GM12878 (cell line): ENCODE data around the gene ORMDL1. TPM values are rescaled to one million over a fixed set of nuclear protein-coding genes. Genes with fewer than 3 reads are reported as not detected.

Experiments used
- ATAC-seq: fragments of 200-7000 bp; cut with Tn5 transposase; 3 replicates; pipeline ENCODE4 v1.9.1; 2020; ENCODE audit warnings: mild to moderate bottlenecking, moderate library complexity
- BruUV-seq: library from RNA; stranded (reverse); fragments of 400-500 nt; replicated peaks from 2 replicates; lab custom pipeline; 2021; lab: Mats Ljungman, UMichigan
- CTCF ChIA-PET: fragments of 300-600 bp; sonication (Branson Sonifier 250); formaldehyde crosslinking; extraction: SDS; loops from one replicate; lab custom pipeline; 2021; ENCODE audit warnings: inconsistent platforms; lab: Yijun Ruan, JAX
- POLR2A ChIA-PET: fragments of 350-600 bp; formaldehyde crosslinking; extraction: SDS; loops from one replicate; lab custom pipeline; 2021; ENCODE audit warnings: inconsistent platforms; lab: Charles Lee
- RAD21 ChIA-PET: fragments of 300-600 bp; sonication (Branson Sonifier 250); formaldehyde crosslinking; loops from one replicate; lab custom pipeline; 2023; ENCODE audit warnings: antibody characterized with exemption; ENCODE audit not compliant: unreplicated experiment; lab: Charles Lee
- SMC1A ChIA-PET: fragments of 300-600 bp; sonication (Branson Sonifier 250); formaldehyde crosslinking; loops from one replicate; lab custom pipeline; 2023; ENCODE audit not compliant: unreplicated experiment, uncharacterized antibody; lab: Charles Lee
- DNase-seq: peaks from one replicate; pipeline ENCODE4 v3.0.0-alpha.2; 2011; ENCODE audit warnings: low read depth, low spot score
- FAIRE-seq: peaks from 3 replicates; lab custom pipeline; 2011; peaks lifted over from hg19 to GRCh38; lab: Jason Lieb, UNC
- H2AFZ ChIP-seq: 2 replicates; pipeline ENCODE4 v1.6.0; 2011; ENCODE audit warnings: low read depth, low read length, control low read depth; ENCODE audit not compliant: control insufficient read depth
- H3K27ac ChIP-seq: 2 replicates; pipeline ENCODE4 v1.5.1; 2011; ENCODE audit warnings: control low read depth; ENCODE audit not compliant: control insufficient read depth, insufficient read depth
- H3K27me3 ChIP-seq, 2 experiments: replicated peaks in 1 of 2; 2 replicates each; pipeline versions ENCODE4 v1.6.0 to v1.6.1; 2011; ENCODE audit warnings: low read length in 1 of 2; ENCODE audit not compliant: control insufficient read depth in 2 of 2, insufficient read depth in 2 of 2
- H3K36me3 ChIP-seq, 2 experiments: 2 replicates each; pipeline ENCODE4 v1.5.1; 2011; ENCODE audit warnings: low read length in 1 of 2; ENCODE audit not compliant: control insufficient read depth in 2 of 2, insufficient read depth in 2 of 2
- H3K4me1 ChIP-seq: 2 replicates; pipeline ENCODE4 v1.6.1; 2011; ENCODE audit warnings: mild to moderate bottlenecking, low read length, moderate library complexity, mixed read lengths; ENCODE audit not compliant: control insufficient read depth, insufficient read depth
- H3K4me2 ChIP-seq: 2 replicates; pipeline ENCODE4 v1.6.0; 2011; ENCODE audit warnings: control low read depth; ENCODE audit not compliant: control insufficient read depth, insufficient read depth
- H3K4me3 ChIP-seq: fragments of 200-600 bp; sonication (generic); 2 replicates; pipeline ENCODE4 v1.5.1; 2016
- H3K79me2 ChIP-seq: 2 replicates; pipeline ENCODE4 v1.6.0; 2011; ENCODE audit warnings: low read length; ENCODE audit not compliant: control insufficient read depth, insufficient read depth
- H3K9ac ChIP-seq: 2 replicates; pipeline ENCODE4 v1.8.0; 2011; ENCODE audit warnings: low read length, control low read depth, mixed read lengths; ENCODE audit not compliant: control insufficient read depth, insufficient read depth
- H3K9me3 ChIP-seq: replicated peaks from 3 replicates; pipeline ENCODE4 v1.5.1; 2011; ENCODE audit warnings: mild to moderate bottlenecking, low read length; ENCODE audit not compliant: control insufficient read depth, insufficient read depth
- H4K20me1 ChIP-seq: 2 replicates; pipeline ENCODE4 v1.6.0; 2011; ENCODE audit not compliant: control insufficient read depth, insufficient read depth
- LARP7 ChIP-seq: fragments of 450-650 bp; IDR thresholded peaks from 2 replicates; pipeline ENCODE4 v1.6.1; 2017; ENCODE audit warnings: mild to moderate bottlenecking
- NFYB ChIP-seq: IDR thresholded peaks from 2 replicates; pipeline ENCODE4 v1.6.1; 2011; ENCODE audit warnings: low read depth, mild to moderate bottlenecking, low read length, improper control_type of control experiment, moderate library complexity; ENCODE audit not compliant: insufficient read depth
- RAD21 ChIP-seq: IDR thresholded peaks from 2 replicates; pipeline ENCODE4 v1.6.1; 2011; ENCODE audit warnings: mild to moderate bottlenecking, low read depth, low read length, moderate library complexity; ENCODE audit not compliant: insufficient read depth
- ZNF24 ChIP-seq: fragments of 450-650 bp; IDR thresholded peaks from 2 replicates; pipeline ENCODE4 v1.6.1; 2017; ENCODE audit warnings: antibody characterized with exemption, mild to moderate bottlenecking
- WGBS: methylation state at CpG from one replicate; pipeline ENCODE4 v1.1.6; 2016; ENCODE audit warnings: low lambda C conversion rate; ENCODE audit not compliant: insufficient replicate concordance, insufficient coverage; ENCODE audit errors: missing lambda C conversion rate; 5-methylcytosine and 5-hydroxymethylcytosine counted together
- in situ Hi-C: fragments of 300-500 bp; cut with MboI; formaldehyde crosslinking; loops from 9 replicates; pipeline ENCODE4 v1.14.3; 2018; ENCODE audit warnings: mixed read lengths
- intact Hi-C: fragments of 100-400 bp; cut with micrococcal nuclease; formaldehyde crosslinking; loops from one replicate; pipeline ENCODE4 v1.14.2; 2022; ENCODE audit not compliant: unreplicated experiment
- polyA plus RNA-seq, 11 experiments: library from polyadenylated mRNA; depleted of rRNA in 4 of 11; unstranded in 6 of 11; stranded (reverse) in 5 of 11; fragments of >200 nt; fragmentation: Nextera tagmentation in 4 of 11; fragmentation: Illumina TruSeq in 1 of 11; extraction: Ambion mirVana in 4 of 11; extraction: Trizol in 1 of 11; gene quantifications; 1 replicate in 1 of 11; 2 replicates in 10 of 11; pipeline versions ENCODE4 v1.2.1 to v1.2.3, GENCODE V29; 2011 to 2016; ENCODE audit warnings: inconsistent platforms in 2 of 11, missing spikeins in 2 of 11, low read depth in 1 of 11
- total RNA-seq, 4 experiments: library from RNA; depleted of rRNA in 3 of 4; stranded (reverse); fragments of >200 nt in 3 of 4; fragmentation: Illumina TruSeq in 1 of 4; extraction: Trizol in 1 of 4; gene quantifications; 2 replicates each; pipeline versions ENCODE4 v1.2.1 to v1.2.3, GENCODE V29; 2013 to 2021
- TF ChIP-seq, protein P1 (sequence below), 3 experiments: IDR thresholded peaks in 2 of 3; conservative IDR thresholded peaks in 1 of 3; 2 replicates each; pipeline ENCODE4 v1.5.1; 2011; ENCODE audit warnings: low read depth in 3 of 3, low read length in 3 of 3, mild to moderate bottlenecking in 3 of 3, control low read depth in 2 of 3, moderate library complexity in 2 of 3, inconsistent platforms in 1 of 3, mixed read lengths in 1 of 3; ENCODE audit not compliant: control insufficient read depth in 2 of 3, insufficient read depth in 1 of 3; ENCODE audit errors: extremely low read depth in 1 of 3

ORMDL1 gene
- total and polyA plus RNA-seq, 10 of the 15 experiments (the other 5 are each of a cell fraction or from before 2014, with no cell fraction given) = 62.6 to 161 (median 95.7) TPM

DNA sequence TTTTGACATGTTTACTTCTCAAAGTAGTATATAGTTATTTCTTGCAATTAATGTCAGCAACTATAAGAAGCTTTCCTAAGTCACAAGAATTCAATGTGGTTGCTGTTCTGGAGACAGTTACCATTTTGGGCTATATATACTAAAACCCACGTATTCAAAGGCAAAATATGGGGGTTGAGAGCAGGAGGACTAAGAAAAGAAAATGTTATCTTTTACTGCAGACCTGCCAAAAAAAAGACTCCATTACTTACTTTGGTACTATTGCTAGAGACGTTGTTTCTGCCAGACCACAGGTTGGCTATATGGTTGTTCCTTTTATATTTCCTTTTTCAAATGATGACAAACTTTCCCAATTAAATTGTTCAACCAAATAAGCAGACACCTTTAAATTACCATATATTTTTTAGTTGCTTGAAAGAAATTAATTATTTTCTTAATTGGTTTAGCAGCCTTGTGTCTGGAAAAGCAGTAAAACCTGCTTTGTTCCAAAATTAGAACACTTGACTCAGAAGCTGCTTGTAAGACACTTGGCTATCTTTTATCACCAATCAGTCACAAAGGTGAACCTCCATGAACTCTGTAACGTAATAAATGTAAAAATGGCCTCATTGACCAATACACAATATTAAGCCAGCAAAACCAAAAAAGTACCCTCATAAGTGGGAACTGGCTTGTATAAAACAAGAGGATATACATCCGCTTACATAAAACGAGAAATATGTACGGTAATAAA, 13.4 kb downstream of the ORMDL1 start:
- H3K36me3 ChIP-seq = peaks cover 0 to 21% of the 10 kb centered on the region in 2 experiments; a peak in 3 of 4 replicates
- DNase-seq (no peak), FAIRE-seq (no peak), ATAC-seq (no peak)
- WGBS = 62% methylated on average over 6 of the region's 6 CpGs
- intact Hi-C loops (no loop called here), in situ Hi-C loops (no loop called here)
- H3K9ac ChIP-seq = no peak overlapping the region
- ChIA-PET SMC1A (interaction anchor here (1.0 to 1.3 kb wide), 2 partner anchors 8 to 104 kb away, joined by 3 to 4 read pairs; partner anchors contain the start of gene OSGEPL1), CTCF (interaction anchor here (1.1 to 2.0 kb wide), 2 partner anchors 8 to 72 kb away, joined by 4 to 6 read pairs; partner anchors contain the start of gene OSGEPL1), POLR2A (interaction anchor here (1.5 kb wide), 1 partner anchor 8 kb away, joined by 3 read pairs; the partner anchor contains the start of gene OSGEPL1), RAD21 (no interaction called here)
- no peak overlapping the region for H3K4me2 ChIP-seq
- H3K27me3 ChIP-seq = no peaks in the 10 kb centered on the region
- no peaks in the 10 kb centered on the region for H4K20me1 ChIP-seq
- no peak overlapping the region for H2AFZ ChIP-seq
- H3K4me1 ChIP-seq = no peaks in the 10 kb centered on the region
- no peaks in the 10 kb centered on the region for H3K9me3 ChIP-seq
- no peaks in the 10 kb centered on the region for H3K79me2 ChIP-seq
- no TSS peak for BruUV-seq
- H3K27ac ChIP-seq = no peak overlapping the region
- H3K4me3 ChIP-seq = no peak overlapping the region
- TF ChIP-seq RAD21 (no peak), NFYB (no peak), LARP7 (no peak), ZNF24 (no peak)
- TF ChIP-seq, protein P1, sequence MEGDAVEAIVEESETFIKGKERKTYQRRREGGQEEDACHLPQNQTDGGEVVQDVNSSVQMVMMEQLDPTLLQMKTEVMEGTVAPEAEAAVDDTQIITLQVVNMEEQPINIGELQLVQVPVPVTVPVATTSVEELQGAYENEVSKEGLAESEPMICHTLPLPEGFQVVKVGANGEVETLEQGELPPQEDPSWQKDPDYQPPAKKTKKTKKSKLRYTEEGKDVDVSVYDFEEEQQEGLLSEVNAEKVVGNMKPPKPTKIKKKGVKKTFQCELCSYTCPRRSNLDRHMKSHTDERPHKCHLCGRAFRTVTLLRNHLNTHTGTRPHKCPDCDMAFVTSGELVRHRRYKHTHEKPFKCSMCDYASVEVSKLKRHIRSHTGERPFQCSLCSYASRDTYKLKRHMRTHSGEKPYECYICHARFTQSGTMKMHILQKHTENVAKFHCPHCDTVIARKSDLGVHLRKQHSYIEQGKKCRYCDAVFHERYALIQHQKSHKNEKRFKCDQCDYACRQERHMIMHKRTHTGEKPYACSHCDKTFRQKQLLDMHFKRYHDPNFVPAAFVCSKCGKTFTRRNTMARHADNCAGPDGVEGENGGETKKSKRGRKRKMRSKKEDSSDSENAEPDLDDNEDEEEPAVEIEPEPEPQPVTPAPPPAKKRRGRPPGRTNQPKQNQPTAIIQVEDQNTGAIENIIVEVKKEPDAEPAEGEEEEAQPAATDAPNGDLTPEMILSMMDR (IDR thresholded peaks at IDR 0.05 in 2 of 3, conservative IDR thresholded peaks at IDR 0.05 in 1 of 3; ENCODE audit: control insufficient read depth in 2 of 3, extremely low read depth in 1 of 3, insufficient read depth in 1 of 3, low read depth in 3 of 3, low read length in 3 of 3) = no peak
